ENCODE results near the gene FLVCR2. TPM values are rescaled to one million over a fixed set of nuclear protein-coding genes. Genes with fewer than 3 reads are reported as not detected.
A peak's percentile ranks its signal among the peaks of the same experiment; 100 is the strongest.

The FLVCR2 gene
- total and polyA plus RNA-seq, 2 of the 13 experiments (the other 11 are each of a cell fraction or from before 2014, with no cell fraction given) = 9.9 to 10.5 TPM

GRCh38 chr14:75578102-75578785, at the start of gene FLVCR2 (continued):
- TF ChIP-seq ZZZ3 (CRISPR knock-in tag; IDR thresholded peaks at IDR 0.05; ENCODE audit: borderline replicate concordance) = no peak
- peak; percentile 53; the same call in 1 of the 2 replicates for TF ChIP-seq PHF8 (CRISPR knock-in tag; IDR thresholded peaks at IDR 0.05)
- TF ChIP-seq FIP1L1 (IDR thresholded peaks at IDR 0.05; ENCODE audit: borderline replicate concordance, insufficient read depth, low read depth, low read length) = no peak
- TF ChIP-seq NFE2L2 (IDR thresholded peaks at IDR 0.05; ENCODE audit: low read length) = no peak
- TF ChIP-seq, protein P1, sequence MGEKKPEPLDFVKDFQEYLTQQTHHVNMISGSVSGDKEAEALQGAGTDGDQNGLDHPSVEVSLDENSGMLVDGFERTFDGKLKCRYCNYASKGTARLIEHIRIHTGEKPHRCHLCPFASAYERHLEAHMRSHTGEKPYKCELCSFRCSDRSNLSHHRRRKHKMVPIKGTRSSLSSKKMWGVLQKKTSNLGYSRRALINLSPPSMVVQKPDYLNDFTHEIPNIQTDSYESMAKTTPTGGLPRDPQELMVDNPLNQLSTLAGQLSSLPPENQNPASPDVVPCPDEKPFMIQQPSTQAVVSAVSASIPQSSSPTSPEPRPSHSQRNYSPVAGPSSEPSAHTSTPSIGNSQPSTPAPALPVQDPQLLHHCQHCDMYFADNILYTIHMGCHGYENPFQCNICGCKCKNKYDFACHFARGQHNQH (CRISPR knock-in tag; IDR thresholded peaks at IDR 0.05) = peak; percentile 4; the same call in 1 of the 2 replicates
- 0 out of 2 replicates have a peak, but pooled peaks have one; percentile 45 for TF ChIP-seq MAX (IDR thresholded peaks at IDR 0.05)
- no peak for TF ChIP-seq SOX6 (IDR thresholded peaks at IDR 0.05)
- TF ChIP-seq SOX6 (CRISPR knock-in tag; IDR thresholded peaks at IDR 0.05) = peak; percentile 5; the same call in 1 of the 2 replicates
- TF ChIP-seq CHD2 (IDR thresholded peaks at IDR 0.05; ENCODE audit: low read depth, low read length) = no peak
- no peak for TF ChIP-seq ZFP62 (CRISPR knock-in tag; IDR thresholded peaks at IDR 0.05)
- TF ChIP-seq, protein P2, sequence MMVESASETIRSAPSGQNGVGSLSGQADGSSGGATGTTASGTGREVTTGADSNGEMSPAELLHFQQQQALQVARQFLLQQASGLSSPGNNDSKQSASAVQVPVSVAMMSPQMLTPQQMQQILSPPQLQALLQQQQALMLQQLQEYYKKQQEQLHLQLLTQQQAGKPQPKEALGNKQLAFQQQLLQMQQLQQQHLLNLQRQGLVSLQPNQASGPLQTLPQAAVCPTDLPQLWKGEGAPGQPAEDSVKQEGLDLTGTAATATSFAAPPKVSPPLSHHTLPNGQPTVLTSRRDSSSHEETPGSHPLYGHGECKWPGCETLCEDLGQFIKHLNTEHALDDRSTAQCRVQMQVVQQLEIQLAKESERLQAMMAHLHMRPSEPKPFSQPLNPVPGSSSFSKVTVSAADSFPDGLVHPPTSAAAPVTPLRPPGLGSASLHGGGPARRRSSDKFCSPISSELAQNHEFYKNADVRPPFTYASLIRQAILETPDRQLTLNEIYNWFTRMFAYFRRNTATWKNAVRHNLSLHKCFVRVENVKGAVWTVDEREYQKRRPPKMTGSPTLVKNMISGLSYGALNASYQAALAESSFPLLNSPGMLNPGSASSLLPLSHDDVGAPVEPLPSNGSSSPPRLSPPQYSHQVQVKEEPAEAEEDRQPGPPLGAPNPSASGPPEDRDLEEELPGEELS (CRISPR knock-in tag; IDR thresholded peaks at IDR 0.05) = peak; percentile 15; the same call in 1 of the 2 replicates
- TF ChIP-seq ZBTB20 (CRISPR knock-in tag; IDR thresholded peaks at IDR 0.05; ENCODE audit: borderline replicate concordance, low read depth) = no peak
- TF ChIP-seq ZSCAN31 (CRISPR knock-in tag; IDR thresholded peaks at IDR 0.05; ENCODE audit: low read depth) = 0 out of 2 replicates have a peak, but pooled peaks have one; percentile 14
- no peak for TF ChIP-seq GABPA (IDR thresholded peaks at IDR 0.05; ENCODE audit: low read depth, low read length)
- TF ChIP-seq GABPA (CRISPR knock-in tag; IDR thresholded peaks at IDR 0.05; ENCODE audit: low read depth) = 0 out of 2 replicates have a peak, but pooled peaks have one; percentile 3
- no peak; the same call in 1 of the 2 replicates for TF ChIP-seq RFX3 (CRISPR knock-in tag; IDR thresholded peaks at IDR 0.05)
- TF ChIP-seq GATA4 (IDR thresholded peaks at IDR 0.05; ENCODE audit: borderline replicate concordance, low read depth) = 0 out of 2 replicates have a peak, but pooled peaks have one; percentile 38
- TF ChIP-seq ZNF441 (CRISPR knock-in tag; IDR thresholded peaks at IDR 0.05; ENCODE audit: borderline replicate concordance) = 0 out of 2 replicates have a peak, but pooled peaks have one; percentile 8
- TF ChIP-seq NCOA5 (CRISPR knock-in tag; IDR thresholded peaks at IDR 0.05) = no peak
- no peak for TF ChIP-seq EP300 (IDR thresholded peaks at IDR 0.05; ENCODE audit: low read depth in 2 of 2, low read length in 2 of 2)
- no peak for TF ChIP-seq EP300 (CRISPR knock-in tag; IDR thresholded peaks at IDR 0.05; ENCODE audit: borderline replicate concordance)
- no peak for TF ChIP-seq ETV5 (CRISPR knock-in tag; IDR thresholded peaks at IDR 0.05; ENCODE audit: borderline replicate concordance)
- TF ChIP-seq ZNF33B (CRISPR knock-in tag; IDR thresholded peaks at IDR 0.05) = no peak
- no peak for TF ChIP-seq FUBP1 (CRISPR knock-in tag; IDR thresholded peaks at IDR 0.05; ENCODE audit: borderline replicate concordance)
- no peak for TF ChIP-seq HES4 (CRISPR knock-in tag; IDR thresholded peaks at IDR 0.05; ENCODE audit: borderline replicate concordance)
- no peak for TF ChIP-seq ZNF781 (CRISPR knock-in tag; IDR thresholded peaks at IDR 0.05; ENCODE audit: borderline replicate concordance, not compliant biosample characterization)

Data from HepG2 (cell line).